Measurements from ENCODE around the gene TMEM198. TPM values are rescaled to one million over a fixed set of nuclear protein-coding genes. Genes with fewer than 3 reads are reported as not detected.

The TMEM198 gene
- total and polyA plus RNA-seq, 2 experiments from 2014 or later: 5.6 to 13.7 TPM

- no peak for TF ChIP-seq ZNF462 (CRISPR knock-in tag; IDR thresholded peaks at IDR 0.05)
- no peak for TF ChIP-seq ZNF114 (CRISPR knock-in tag; IDR thresholded peaks at IDR 0.05)
Observed at GRCh38 chr2:219597552-219598307, 53.9 kb downstream of the TMEM198 start, which contains the start of gene STK11IP (continued).

GRCh38 chr2:219598308-219599078, 54.7 kb downstream of the TMEM198 start:
- no peak for ATAC-seq
- H3K27ac Mint-ChIP-seq: peak overlapping the region; percentile 99
- TF ChIP-seq POLR2AphosphoS5 (IDR thresholded peaks at IDR 0.05; ENCODE audit: low read depth) (0 out of 2 replicates have a peak, but pooled peaks have one; percentile 4), CTCF (conservative IDR thresholded peaks at IDR 0.05; ENCODE audit: low read depth in 2 of 2) (no peak)

More at GRCh38 chr2:219598308-219599078, 54.7 kb downstream of the TMEM198 start:
- Histone ChIP-seq H3K9me2 (ENCODE audit: insufficient read depth) (no peaks in the 10 kb centered on the region), H3K4me1 (ENCODE audit: insufficient read depth) (peaks cover 26% of the 10 kb centered on the region), H3K4me2 (peak overlapping the region; percentile 81), H3F3A (replicated peaks; ENCODE audit: low read depth) (no peaks in the 10 kb centered on the region; the same call in 1 of the 2 replicates), H3K4me3 (peak overlapping the region; percentile 57), H3K27ac (ENCODE audit: low read depth) (peak overlapping the region; percentile 89), H3K79me2 (replicated peaks; ENCODE audit: insufficient read depth) (peaks cover 9% of the 10 kb centered on the region; the same call in 1 of the 2 replicates), H3K27me3 (ENCODE audit: insufficient read depth) (no peaks in the 10 kb centered on the region), H4K20me1 (replicated peaks; ENCODE audit: insufficient read depth) (no peaks in the 10 kb centered on the region), H2AFZ (no peak overlapping the region), H3K36me3 (ENCODE audit: insufficient read depth) (no peaks in the 10 kb centered on the region)
- Mint-ChIP-seq H3K27me3 (ENCODE audit: insufficient read depth, low read depth, poor library complexity) (peaks cover 2% of the 10 kb centered on the region), H3K4me3 (peak overlapping the region; percentile 96), H3K36me3 (ENCODE audit: low read depth) (peaks cover 3% of the 10 kb centered on the region; the same call in 2 of the 3 replicates), H3K9me3 (no peaks in the 10 kb centered on the region; the same call in 2 of the 3 replicates), H3K4me1 (peaks cover 27% of the 10 kb centered on the region)
- DNase-seq (ENCODE audit: low spot score): no peak

Small RNAs within 50 kb of the gene (microRNA-seq; reads per million reads assigned to microRNA genes)
- gene MIR3132: 0.89 reads per million

Small RNAs within 50 kb of the gene (small RNA-seq; reads per million reads assigned to genes)
- gene MIR3132 (ENCODE audit: low replicate concordance) (not detected), gene RN7SKP213 (ENCODE audit: low replicate concordance) (not detected)

Other genes starting within 250 kb of the TMEM198 start
- 18.8 and 22.1 TPM in 2 replicates for gene PTPRN, start 234.6 kb upstream of the TMEM198 start, total RNA-seq (2014; rRNA removed; shearing (Covaris generic))
- gene PTPRN, start 234.6 kb upstream of the TMEM198 start, polyA plus RNA-seq (2016; fragmentation: Nextera tagmentation; extraction: Ambion mirVana): 4.8 and 5.1 TPM in 2 replicates
- gene RESP18, start 211.3 kb upstream of the TMEM198 start, total RNA-seq (2014; rRNA removed; shearing (Covaris generic)): not detected in 2 replicates
- gene RESP18, start 211.3 kb upstream of the TMEM198 start, polyA plus RNA-seq (2016; fragmentation: Nextera tagmentation; extraction: Ambion mirVana): not detected in 2 replicates
- gene DNPEP, start 156.1 kb upstream of the TMEM198 start, total RNA-seq (2014; rRNA removed; shearing (Covaris generic)): 58.8 and 67.9 TPM in 2 replicates
- 44.9 and 49.2 TPM in 2 replicates for gene DNPEP, start 156.1 kb upstream of the TMEM198 start, polyA plus RNA-seq (2016; fragmentation: Nextera tagmentation; extraction: Ambion mirVana)
- gene DES, start 125.7 kb upstream of the TMEM198 start, total RNA-seq (2014; rRNA removed; shearing (Covaris generic)): 2.0 and 6.1 TPM in 2 replicates
- gene DES, start 125.7 kb upstream of the TMEM198 start, polyA plus RNA-seq (2016; fragmentation: Nextera tagmentation; extraction: Ambion mirVana): 1.0 and 1.3 TPM in 2 replicates
- 32.4 and 32.6 TPM in 2 replicates for gene SPEG, start 109.2 kb upstream of the TMEM198 start, total RNA-seq (2014; rRNA removed; shearing (Covaris generic))
- 12.6 and 12.9 TPM in 2 replicates for gene SPEG, start 109.2 kb upstream of the TMEM198 start, polyA plus RNA-seq (2016; fragmentation: Nextera tagmentation; extraction: Ambion mirVana)
- gene GMPPA, start 45.1 kb upstream of the TMEM198 start, total RNA-seq (2014; rRNA removed; shearing (Covaris generic)): 33.8 and 37.3 TPM in 2 replicates
- 25.2 and 27.0 TPM in 2 replicates for gene GMPPA, start 45.1 kb upstream of the TMEM198 start, polyA plus RNA-seq (2016; fragmentation: Nextera tagmentation; extraction: Ambion mirVana)
- gene ASIC4, start 29.5 kb upstream of the TMEM198 start, total RNA-seq (2014; rRNA removed; shearing (Covaris generic)): 3.6 TPM in 1 of 2 replicates, not detected in the other
- 0.13 and 0.40 TPM in 2 replicates for gene ASIC4, start 29.5 kb upstream of the TMEM198 start, polyA plus RNA-seq (2016; fragmentation: Nextera tagmentation; extraction: Ambion mirVana)
- gene CHPF, start 219 bp upstream of the TMEM198 start, total RNA-seq (2014; rRNA removed; shearing (Covaris generic)): 232 and 252 TPM in 2 replicates
- 34.4 and 36.5 TPM in 2 replicates for gene CHPF, start 219 bp upstream of the TMEM198 start, polyA plus RNA-seq (2016; fragmentation: Nextera tagmentation; extraction: Ambion mirVana)
- gene OBSL1, start 27.5 kb downstream of the TMEM198 start, total RNA-seq (2014; rRNA removed; shearing (Covaris generic)): 164 and 207 TPM in 2 replicates
- gene OBSL1, start 27.5 kb downstream of the TMEM198 start, polyA plus RNA-seq (2016; fragmentation: Nextera tagmentation; extraction: Ambion mirVana): 94.9 and 102 TPM in 2 replicates
- gene INHA, start 28.3 kb downstream of the TMEM198 start, total RNA-seq (2014; rRNA removed; shearing (Covaris generic)): 0.31 and 1.6 TPM in 2 replicates
- gene INHA, start 28.3 kb downstream of the TMEM198 start, polyA plus RNA-seq (2016; fragmentation: Nextera tagmentation; extraction: Ambion mirVana): 0.56 and 1.5 TPM in 2 replicates
- 28.1 and 29.3 TPM in 2 replicates for gene STK11IP, start 53.8 kb downstream of the TMEM198 start, total RNA-seq (2014; rRNA removed; shearing (Covaris generic))
- 14.2 and 16.6 TPM in 2 replicates for gene STK11IP, start 53.8 kb downstream of the TMEM198 start, polyA plus RNA-seq (2016; fragmentation: Nextera tagmentation; extraction: Ambion mirVana)
- gene SLC4A3, start 83.6 kb downstream of the TMEM198 start, total RNA-seq (2014; rRNA removed; shearing (Covaris generic)): 5.6 and 6.8 TPM in 2 replicates
- gene SLC4A3, start 83.6 kb downstream of the TMEM198 start, polyA plus RNA-seq (2016; fragmentation: Nextera tagmentation; extraction: Ambion mirVana): 3.6 and 3.9 TPM in 2 replicates

All from GM23338 (cell line).